GM18870 (cell line): ENCODE measurements around the gene NTRK3.
A peak's percentile ranks its signal among the peaks of the same experiment; 100 is the strongest.

Experiments
- ATAC-seq: cut with Tn5 transposase; IDR thresholded peaks from one replicate; pipeline ENCODE4 v1.9.1; 2021; ENCODE audit warnings: moderate library complexity; ENCODE audit not compliant: unreplicated experiment

Gene NTRK3

DNA sequence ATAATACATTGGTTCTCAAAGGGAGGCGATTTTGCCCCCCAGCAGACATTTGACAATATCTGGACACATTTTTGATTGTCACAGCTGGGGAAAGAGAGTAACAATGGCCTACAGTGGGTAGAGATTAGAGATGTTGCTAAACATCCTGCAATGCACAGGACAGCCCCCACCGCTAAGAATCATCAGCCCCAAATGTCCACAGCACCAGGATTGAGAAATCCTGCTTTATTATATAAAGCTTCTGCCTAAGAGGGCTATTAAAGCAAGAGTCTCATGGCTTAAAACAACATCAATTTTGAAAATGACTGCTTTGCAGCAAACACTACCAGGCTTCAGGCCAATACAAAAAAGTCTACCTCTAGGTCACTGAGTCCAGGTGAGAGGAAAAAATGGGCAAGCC is 68.2 kb downstream of the NTRK3 start:
- ATAC-seq: no peak

DNA sequence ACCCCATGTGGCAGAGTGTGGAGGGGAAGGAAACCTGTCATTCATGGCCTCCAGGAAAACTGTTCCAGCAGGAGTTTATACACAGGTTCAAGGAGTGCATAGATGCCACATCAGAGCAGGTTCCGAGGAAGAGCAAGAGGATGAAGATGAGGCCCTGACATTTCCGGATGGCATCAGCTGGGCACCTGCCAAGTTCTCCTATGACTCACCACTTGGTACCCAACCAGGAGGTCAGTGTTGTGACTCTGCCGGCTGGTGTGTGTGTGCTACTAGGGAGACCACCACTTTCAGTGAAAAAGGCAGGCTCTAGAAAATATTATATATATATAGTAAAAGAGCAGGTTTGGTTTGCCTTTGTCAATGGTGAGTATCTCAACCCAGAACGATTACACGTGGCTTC is 69.3 kb downstream of the NTRK3 start:
- ATAC-seq: no peak

DNA sequence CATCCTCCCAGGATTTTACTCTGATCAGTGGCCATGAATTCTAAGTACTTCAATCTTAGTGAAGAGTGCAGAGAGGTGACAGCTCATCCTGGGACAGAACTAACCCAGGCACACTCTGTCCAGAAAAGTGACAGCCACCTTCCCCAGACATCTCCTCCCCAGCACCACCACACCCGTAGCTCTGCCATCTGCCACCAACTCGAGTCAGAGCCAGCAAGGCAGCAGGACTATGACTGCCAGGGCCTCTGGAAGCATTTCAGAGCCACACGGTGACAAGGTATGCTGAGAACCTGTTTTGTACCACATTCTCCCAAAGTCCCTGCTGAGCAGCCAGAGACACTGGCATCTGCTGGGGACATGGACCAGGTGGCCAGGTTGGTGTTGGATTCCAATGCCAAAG is 71.0 kb downstream of the NTRK3 start:
- ATAC-seq: no peak

DNA sequence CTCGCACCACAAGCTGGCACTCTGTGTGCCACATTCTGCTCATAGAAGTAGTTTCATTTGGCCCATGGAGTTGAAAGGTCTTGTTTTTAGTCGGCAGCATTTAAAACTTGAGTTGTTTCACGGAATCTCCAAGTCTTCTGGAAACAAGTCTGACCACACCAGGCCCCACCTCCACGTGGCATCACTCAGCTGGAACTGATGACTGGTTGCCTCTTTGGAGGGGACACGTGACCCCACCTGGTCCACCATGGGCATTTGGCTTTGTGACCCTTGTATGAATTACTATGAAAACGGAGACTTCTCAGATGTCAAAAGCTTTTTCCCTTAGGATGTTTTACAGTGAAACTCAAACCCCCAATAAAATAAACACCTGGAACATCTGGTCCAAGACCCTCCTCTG is 74.9 kb downstream of the NTRK3 start:
- ATAC-seq: no peak

DNA sequence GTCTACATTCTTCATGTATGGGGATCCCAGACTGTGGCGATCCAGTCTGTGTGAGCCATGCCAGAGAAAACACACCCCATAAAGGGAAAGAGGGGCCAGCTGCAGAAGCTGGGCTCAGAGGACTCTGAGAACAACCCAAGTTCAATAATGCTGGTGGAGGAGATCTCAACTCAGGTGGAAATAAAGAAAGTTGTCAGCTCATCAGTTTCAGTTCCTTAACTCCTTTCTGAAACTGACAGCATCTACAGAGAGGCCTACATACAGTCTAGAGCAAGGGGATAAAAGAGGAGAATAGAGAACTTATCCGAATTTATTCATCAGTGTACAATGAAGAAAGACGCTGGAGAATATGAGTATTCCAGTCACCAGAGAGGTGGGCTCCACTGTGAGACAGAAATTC is 77.0 kb downstream of the NTRK3 start:
- peak; percentile 92 for ATAC-seq

DNA sequence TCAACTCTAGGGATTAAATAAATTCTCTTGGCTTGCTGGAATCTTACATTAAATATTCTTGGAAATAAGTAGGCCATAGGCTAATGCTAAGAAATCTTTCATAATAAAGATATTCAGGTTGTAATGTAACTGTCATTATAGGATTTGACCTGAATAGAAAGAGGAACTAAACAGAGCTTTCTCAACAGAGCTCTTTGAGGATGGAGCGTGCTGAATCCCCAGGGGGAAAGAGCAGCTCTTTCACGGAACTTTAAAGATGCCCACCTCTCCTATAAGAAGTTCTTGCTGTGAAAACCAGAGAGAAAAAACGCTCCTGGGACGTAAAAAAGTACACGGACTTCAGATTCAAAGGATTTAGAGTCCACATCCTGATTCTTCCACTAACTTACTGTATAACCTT is 77.9 kb downstream of the NTRK3 start:
- ATAC-seq: peak; percentile 37

DNA sequence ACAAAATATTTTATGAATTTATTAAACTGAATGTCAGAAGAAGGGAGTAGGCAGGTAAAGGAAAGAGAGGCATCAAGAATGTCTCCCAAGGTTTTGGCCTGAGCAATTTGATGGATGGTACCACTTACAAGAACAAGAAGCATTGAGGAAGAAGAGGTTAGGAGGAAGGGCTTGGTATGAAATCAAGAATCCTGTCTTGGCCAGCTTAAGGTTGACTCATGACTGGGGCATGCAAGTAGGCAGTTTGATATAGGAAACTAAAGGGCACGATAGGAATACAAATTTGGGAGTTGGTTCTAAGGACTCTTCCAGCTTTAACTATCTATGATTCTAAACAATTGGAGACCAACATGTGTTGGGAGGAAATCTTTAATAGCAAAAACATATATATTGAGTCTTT is 79.1 kb downstream of the NTRK3 start:
- no peak for ATAC-seq

DNA sequence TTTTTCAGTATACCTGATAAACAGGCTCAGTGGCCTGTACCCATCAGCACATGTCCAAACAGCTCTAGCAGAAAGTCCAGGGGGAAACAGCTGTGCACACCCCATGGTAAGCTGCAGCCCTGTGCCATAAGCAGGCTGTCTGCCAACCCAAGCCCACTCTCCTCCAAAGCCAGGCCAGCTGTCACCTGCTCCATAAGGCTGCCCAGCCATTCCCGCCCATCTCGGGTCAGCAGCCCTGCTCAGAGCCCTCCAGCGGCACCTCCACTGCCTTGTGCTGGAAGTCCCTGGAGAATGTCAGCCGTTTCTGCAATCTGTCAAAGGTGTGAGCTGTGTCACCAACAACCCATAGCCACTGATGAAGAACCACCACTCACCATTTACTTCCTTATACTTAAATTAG is 82.0 kb downstream of the NTRK3 start:
- ATAC-seq: no peak

DNA sequence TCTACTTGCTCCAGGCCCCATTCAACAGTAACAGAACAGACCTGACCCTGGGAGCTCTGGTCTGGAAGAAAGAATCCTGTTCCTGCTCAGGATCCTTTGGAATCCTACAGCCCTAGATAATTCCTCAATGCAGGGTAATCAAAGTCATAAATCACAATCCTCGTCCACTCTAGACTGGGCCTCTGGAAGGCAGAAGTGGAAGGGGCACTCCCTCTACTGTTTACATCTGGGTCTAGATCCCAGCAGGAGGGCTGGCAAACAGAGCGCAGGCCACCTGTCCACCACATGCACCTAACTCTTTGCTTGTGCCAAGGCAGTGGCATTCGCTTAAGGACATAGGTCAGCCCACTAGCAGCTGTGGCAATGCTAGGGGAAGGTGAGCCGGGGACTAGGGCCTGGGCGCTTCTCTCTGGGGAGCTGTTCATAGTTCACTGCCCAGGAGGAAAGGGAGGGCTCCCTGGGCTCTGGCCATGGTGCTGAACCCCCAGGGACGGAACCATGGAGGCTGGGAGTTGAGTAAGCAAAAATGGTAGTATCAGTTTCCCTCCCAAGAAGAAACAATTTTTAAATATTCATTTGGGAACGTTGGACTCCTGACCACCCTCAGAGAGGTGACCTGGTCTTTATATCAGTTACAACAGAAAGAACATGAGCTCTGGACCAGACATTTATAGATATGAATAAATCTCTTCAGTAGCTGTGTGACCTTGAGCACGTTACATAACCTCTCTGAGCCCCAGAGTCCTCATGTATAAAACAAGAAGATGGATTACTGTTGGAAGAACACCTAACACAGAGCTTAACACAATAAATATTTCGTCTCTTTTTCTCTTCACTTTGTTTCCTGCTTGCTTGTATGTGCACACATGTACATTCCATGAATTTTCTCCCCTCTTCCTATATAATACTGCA is 90.2 kb downstream of the NTRK3 start:
- no peak for ATAC-seq

DNA sequence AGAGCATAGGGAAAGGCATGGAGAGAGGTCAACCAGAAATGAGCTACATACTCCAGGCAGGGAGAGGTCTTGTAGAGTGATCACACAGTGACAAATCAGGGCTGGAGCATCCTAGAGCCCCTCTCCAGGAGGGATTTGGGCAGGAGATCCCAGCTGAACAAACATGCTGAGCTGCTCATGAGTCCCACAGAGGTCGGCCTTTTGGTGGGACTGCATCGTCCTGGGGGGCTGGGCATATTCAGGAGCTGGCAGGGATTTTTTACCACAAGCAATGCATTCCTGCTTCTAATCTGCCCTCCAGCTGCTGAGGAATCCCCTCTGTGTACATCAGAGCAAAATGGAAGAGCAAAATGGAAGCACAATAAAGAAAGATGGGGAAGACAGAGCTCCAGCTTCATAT is 94.9 kb downstream of the NTRK3 start:
- no peak for ATAC-seq

DNA sequence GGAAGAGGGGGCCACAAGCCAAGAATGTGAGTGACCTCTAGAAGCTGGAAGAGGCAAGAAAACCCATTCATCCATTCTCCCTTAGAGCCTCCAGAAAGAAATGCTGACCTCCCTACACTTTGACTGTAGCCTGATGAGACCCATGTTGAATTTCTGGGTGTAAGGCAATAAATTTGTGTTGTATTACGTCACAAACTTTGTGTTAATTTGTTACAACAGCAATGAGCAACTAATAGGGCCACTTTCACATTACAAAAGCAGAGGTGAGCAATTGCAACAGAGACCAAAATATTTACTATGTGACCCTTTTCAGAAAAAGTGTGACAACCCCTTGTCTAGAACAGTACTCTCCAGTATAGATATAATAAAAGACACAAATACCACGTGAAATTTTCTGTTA is 101.2 kb downstream of the NTRK3 start:
- ATAC-seq: no peak

DNA sequence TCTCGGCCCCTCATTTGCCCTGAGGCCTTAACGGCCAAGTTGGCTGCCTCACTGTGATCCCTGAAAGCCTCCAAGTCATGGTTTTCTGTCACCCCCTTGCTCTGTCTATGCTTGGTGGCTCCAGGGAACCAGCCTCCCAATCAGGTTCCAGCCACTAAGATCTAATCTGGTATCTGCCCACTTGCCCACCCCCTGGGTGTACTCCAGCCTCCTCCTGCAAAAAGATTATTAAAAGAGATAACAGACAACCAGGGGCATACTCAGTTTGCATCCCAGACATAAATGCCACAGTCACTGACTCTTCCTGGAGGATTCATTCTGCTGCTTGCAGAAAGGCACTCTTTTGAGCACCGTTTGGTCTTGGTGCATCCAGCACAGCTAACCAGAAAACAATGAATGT is 103.9 kb downstream of the NTRK3 start:
- ATAC-seq: no peak

DNA sequence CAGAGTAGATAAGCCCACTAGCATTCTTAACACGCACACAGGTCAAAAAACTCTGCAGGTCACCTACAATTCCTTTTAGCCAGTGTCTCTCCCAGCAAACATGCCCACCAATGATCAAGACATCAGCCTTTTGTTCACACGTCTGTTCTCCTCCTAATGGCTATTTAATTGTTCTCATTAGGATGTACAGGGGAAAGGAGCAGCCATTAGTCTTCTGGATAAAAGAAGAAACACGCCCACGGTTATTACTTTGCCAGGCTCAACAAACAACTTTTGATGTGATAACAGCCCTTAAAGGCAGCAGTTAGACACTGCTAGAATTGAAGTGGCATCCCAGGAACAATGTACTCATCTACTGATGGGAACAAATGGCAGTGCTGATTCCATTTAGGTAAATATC is 108.8 kb downstream of the NTRK3 start:
- no peak for ATAC-seq

DNA sequence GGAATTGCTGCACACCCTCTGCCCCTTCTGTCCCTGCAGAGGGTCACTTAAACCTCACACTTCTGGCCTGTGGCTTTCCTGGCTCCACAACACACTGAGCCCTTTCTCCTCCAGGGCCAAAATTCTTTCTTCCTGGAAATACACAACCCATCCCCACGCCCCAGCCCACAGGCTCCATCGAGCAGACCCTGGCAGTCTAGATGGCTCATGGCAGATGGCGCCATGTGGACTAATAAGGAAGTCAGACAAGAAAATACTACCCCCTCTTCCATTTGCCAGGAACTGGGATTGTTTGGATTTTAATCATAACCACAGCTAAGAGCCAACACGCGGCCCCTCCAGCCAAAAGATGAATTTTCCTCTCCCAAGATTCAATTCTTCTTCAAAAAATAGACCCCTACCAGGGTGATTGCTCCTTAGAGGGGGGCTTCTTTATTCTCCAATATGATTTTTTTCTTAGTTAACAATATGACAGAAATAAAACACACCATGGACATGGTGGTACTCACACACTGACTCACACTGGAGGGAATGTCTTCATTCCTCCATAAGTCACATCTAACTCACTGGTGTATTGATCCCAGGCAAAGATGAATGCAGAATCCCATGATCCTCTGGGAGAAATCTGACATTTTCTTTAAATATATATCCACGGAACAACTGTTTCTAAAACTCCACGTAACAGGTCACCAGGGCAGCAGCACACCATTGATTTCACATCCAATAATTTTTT is 111.5 kb downstream of the NTRK3 start:
- ATAC-seq: no peak

DNA sequence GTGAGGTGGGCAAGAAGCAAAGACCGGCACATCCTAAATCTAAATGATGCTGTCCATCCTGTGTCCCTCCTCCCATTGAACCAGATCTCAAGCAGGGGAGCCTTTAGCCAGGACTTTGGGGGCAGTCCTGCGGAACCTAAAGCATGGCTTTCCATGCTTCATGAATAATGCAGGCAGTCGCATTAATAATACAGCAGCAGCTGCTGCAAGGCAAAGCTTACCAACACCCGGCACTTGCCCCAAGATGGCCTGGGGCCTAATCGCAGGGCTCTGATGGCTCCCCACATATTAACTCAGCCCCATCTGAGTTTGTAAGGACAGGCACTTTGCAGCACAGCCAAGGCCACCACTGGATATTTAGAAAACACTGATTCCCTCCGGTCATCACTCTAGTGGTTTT is 114.4 kb downstream of the NTRK3 start:
- ATAC-seq: no peak

DNA sequence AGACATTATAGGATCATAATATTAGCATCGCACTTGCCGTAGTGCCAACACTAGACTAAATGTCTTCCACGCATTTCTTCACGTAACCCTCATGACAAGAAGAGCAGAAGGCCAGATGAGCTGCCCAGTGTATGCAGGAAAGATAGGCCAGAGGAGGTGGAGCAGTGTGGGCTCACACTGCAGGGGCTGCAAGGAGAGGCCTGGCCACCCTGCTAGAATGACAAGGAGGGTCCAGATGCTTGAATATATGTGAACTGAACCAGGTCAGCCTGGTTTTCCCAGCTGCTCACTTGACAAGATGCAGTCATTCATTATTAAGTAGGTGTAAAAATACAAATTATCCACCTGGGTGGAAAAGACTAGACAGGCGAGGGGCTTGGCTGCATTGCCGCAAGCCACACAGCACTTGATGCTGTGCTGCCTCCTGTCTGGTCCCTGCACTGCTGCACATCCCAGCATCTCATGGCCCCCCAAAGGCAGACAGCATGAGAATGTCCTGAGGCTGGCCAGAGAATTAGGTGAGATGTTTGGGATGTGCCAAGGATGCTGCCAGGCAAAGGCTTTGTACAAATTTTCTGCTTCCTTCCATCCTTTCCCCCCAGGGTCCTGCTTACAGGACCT is 115.2 kb downstream of the NTRK3 start:
- ATAC-seq: no peak

DNA sequence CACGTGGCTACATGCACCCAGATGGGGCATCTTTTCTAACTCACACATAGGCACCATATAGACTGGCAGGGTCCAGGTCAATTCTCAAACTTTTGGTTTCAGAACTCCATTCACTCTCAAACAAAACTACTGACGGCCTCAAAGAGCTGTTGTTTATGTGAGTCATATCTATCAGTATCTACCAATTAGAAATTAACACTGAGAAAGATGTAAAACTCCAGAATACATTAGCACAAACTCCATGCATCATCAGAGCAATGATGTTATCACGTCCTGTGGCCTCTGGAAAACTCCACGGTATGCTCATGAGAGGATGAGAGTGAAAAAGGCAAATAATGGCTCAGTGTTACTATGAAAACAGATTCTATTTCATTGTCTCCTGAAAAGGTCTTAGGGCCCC is 116.1 kb downstream of the NTRK3 start:
- no peak for ATAC-seq

DNA sequence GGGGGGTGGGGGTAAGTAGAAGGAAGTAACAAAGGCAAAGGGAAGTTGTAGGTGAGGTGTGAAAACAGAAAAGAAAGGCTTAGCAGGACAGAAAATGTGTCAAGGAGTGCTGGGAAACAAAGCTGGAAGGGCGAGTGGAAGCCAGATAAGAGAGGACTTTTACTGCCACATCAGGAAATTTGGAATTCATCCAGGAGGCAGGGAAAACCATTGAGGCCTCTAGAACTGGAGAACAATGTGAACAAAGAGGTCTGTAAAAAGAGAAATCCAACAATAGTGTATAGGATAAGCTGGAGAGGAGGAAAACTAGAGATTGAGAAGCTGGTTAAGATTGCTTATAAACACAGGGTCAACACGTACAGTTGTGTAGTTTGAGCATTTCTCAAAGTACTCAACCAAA is 116.6 kb downstream of the NTRK3 start:
- no peak for ATAC-seq

DNA sequence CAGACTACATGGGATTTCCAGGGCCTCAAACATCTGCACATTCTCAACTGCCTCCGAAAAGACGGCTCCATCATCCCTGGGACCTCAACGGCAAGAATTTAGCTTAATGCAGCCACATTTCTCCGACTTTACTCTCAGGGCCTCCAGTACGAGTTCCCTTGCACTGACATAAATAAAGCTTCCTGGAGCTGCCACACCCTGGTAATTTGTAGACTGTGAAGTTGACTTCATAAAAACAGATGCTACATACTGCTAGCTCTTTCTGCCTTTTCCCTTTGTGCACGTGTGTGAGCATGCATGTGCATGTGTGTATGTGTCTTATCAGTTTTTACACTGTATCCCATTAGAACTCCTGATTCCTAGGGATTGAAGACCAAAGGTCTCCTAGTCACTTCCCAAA is 122.7 kb downstream of the NTRK3 start:
- ATAC-seq: no peak

DNA sequence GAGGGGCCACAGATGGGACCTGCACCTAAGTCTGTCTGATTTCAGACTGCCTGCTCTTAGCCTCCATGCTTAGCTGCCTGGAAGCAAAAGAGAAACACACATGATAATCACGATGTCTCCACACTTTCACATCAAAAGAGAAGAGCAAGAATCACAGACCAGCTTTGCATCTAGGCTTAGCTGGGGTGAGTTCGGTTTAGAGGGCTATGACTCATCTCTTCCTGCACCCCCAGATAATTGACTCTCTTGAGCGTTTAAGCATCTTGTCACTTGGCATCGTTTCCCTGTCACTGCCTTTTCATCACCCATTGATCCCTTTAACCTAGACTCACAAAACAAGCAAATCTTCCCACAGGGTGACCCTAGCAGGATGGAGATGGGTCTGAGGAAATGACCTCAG is 124.0 kb downstream of the NTRK3 start:
- ATAC-seq: no peak

DNA sequence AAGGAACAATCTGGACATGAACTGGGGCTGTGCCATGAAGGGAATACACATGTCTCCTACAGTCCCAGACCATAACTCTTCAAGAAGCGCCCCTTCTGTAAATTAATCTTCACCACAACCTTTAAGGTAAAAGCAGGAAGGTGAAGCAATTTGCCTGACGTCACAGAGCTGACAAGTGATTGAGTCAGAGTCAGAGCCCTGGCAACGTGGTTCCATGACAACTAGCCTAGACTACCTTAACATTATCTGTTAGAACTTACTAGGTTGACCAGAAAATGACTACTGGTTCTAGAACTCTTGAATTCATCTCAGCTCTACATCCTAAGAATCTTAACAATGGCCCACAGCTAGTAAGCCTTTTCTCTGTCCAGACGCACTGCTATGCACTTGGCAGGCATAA is 124.6 kb downstream of the NTRK3 start:
- ATAC-seq: no peak

DNA sequence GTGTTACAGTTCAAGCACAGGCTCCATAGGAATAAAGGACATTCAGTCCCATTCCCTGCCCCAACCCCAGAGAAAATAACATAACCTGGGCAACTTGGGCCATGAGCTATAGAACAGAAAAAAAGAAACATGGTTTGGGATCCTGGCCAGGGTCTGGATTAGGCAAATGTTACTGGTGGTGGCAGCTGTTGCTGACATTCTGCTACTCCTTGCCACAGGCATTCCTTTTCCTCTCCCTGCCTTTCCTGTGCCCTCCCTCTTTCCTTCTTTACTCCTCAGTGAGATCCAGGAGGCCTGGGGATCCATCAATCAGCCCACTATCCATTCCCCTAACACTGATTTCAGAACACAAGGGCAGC is 129.1 kb downstream of the NTRK3 start:
- ATAC-seq: no peak
